GM21367 (cell line): ENCODE results near the gene ZNF487.

Experiments
- ATAC-seq: cut with Tn5 transposase; IDR thresholded peaks from one replicate; pipeline ENCODE4 v1.9.1; 2021; ENCODE audit not compliant: unreplicated experiment

ZNF487 gene

DNA sequence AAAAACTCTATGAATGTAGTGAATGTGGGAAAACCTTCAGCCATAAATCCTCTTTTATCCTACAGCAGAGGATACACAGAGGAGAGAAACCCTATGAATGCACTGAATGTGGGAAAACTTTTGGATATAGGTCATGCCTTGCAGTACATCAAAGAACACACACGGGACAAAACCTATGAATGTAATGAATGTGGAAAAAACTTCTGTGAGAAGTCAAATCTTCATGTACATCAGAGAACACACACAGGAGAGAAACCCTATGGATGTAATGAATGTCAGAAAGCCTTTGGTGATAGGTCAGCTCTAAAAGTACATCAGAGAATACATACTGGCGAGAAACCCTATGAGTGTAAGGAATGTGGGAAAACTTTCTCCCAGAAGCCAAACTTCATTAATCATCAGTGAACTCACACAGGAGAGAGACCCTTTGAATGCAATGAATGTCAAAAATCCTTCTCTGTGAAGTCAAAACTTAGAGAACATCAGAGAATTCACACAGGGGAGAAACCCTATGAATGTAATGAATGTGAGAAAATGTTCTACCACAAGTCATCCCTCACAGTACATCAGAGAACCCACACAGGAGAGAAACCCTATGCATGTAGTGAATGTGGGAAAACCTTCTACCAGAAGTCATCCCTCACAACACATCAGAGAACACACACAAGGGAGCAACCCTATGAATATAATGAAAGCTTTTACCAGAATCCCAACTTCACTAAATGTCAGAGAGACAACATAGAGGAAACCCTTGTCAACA is 45.6 kb downstream of the ZNF487 start:
- no peak for ATAC-seq

GRCh38 chr10:43491855-43492254 is 54.9 kb downstream of the ZNF487 start:
- no peak for ATAC-seq

- ATAC-seq = no peak
Observed at GRCh38 chr10:43502931-43503330, 66.0 kb downstream of the ZNF487 start.

DNA sequence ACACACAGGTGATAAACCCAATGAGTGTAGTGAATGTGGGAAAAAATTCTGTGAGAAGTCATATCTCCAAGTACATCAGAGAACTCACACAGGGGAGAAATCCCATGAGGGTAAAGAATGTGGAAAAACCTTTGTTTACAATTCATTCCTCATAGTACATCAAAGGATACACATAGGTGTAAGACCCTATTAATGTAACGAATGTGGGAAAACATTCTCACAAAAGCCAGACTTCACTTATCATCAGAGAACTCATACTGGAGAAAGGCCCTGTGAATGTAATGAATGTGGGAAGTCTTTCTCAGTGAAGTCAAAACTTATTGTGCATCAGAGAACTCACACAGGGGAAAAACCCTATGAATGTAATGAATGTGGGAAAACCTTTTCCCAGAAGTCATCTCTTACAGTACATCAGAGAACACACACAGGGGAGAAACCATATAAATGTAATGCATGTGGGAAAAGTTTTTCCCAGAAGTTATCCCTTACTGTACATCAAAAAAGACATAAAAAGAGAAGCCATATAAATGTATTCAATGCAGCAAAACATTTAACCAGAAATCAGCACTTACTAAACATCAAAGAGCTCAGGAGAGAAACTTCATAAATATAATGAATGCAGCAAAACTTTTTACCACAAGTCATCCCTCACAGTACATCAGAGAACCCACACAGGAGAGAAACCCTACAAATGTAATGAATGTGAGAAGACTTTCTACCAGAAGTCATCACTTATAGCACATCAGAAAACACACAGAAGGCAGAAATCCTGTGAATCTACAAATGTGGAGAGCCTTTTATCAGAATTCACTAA is 87.7 kb downstream of the ZNF487 start:
- ATAC-seq = no peak
